B cell (primary cell): ENCODE data around the gene OR52E4. TPM values are rescaled to one million over a fixed set of nuclear protein-coding genes. Genes with fewer than 3 reads are reported as not detected.

Source experiments
- ATAC-seq: fragments of 200-7000 bp; cut with Tn5 transposase; one replicate; pipeline ENCODE4 v1.10.0; 2021; ENCODE audit warnings: low read depth, mild to moderate bottlenecking, moderate number of reproducible peaks, moderate library complexity
- CTCF ChIA-PET: fragments of 350-600 bp; sonication (Branson Sonifier 250); formaldehyde crosslinking; loops from one replicate; lab custom pipeline; 2021; ENCODE audit warnings: antibody characterized with exemption, inconsistent platforms; lab: Charles Lee
- POLR2A ChIA-PET: fragments of 350-600 bp; sonication (Branson Sonifier 250); formaldehyde crosslinking; loops from one replicate; lab custom pipeline; 2021; ENCODE audit warnings: antibody characterized with exemption; lab: Charles Lee
- DNase-seq: peaks from one replicate; pipeline ENCODE4 v3.0.0; 2013
- H2AFZ ChIP-seq: 2 replicates; pipeline ENCODE4 v1.6.1; 2012; ENCODE audit warnings: mild to moderate bottlenecking, low read depth, low read length; ENCODE audit not compliant: insufficient read depth, poor library complexity, severe bottlenecking
- H3K27ac ChIP-seq, 2 donors: 1 replicate in 1 of 2; 2 replicates in 1 of 2; pipeline ENCODE4 v1.5.1; 2012 to 2013; ENCODE audit warnings: low read length in 2 of 2, mild to moderate bottlenecking in 2 of 2, moderate library complexity in 1 of 2
- H3K27me3 ChIP-seq, 4 experiments: fragments of 200-600 bp in 1 of 4; sonication (generic) in 1 of 4; replicated peaks in 1 of 4; 1 replicate in 2 of 4; 2 replicates in 2 of 4; pipeline versions ENCODE4 v1.6.1 to v1.7.0; 2013 to 2016; ENCODE audit warnings: low read length in 3 of 4, mild to moderate bottlenecking in 2 of 4, mixed read lengths in 1 of 4, moderate library complexity in 1 of 4; ENCODE audit not compliant: insufficient read depth in 4 of 4, control insufficient read depth in 3 of 4; ENCODE audit errors: control extremely low read depth in 1 of 4
- H3K36me3 ChIP-seq, 2 experiments: replicated peaks in 1 of 2; 1 replicate in 1 of 2; 2 replicates in 1 of 2; pipeline versions ENCODE4 v1.6.1 to v1.7.1; 2013; ENCODE audit warnings: low read length in 1 of 2; ENCODE audit not compliant: insufficient read depth in 2 of 2, control insufficient read depth in 1 of 2; ENCODE audit errors: control extremely low read depth in 1 of 2, extremely low read depth in 1 of 2
- H3K4me1 ChIP-seq, 2 donors: fragments of 200-600 bp in 1 of 2; sonication (generic) in 1 of 2; 1 replicate in 1 of 2; 2 replicates in 1 of 2; pipeline versions ENCODE4 v1.5.1 to v1.6.1; 2013 to 2017; ENCODE audit warnings: low read length in 2 of 2; ENCODE audit not compliant: control insufficient read depth in 2 of 2, insufficient read depth in 2 of 2
- H3K4me2 ChIP-seq: replicated peaks from 2 replicates; pipeline ENCODE3; 2012; ENCODE audit warnings: mild to moderate bottlenecking, low read depth, low read length; ENCODE audit not compliant: poor library complexity, severe bottlenecking
- H3K4me3 ChIP-seq, 5 experiments: fragments of 200-600 bp in 1 of 5; sonication (generic) in 1 of 5; 1 replicate in 3 of 5; 2 replicates in 2 of 5; pipeline versions ENCODE4 v1.5.1 to v1.7.0; 2011 to 2016; ENCODE audit warnings: low read length in 4 of 5, mild to moderate bottlenecking in 4 of 5, low read depth in 2 of 5, control low read depth in 1 of 5, moderate library complexity in 1 of 5; ENCODE audit not compliant: insufficient read depth in 1 of 5; ENCODE audit errors: control extremely low read depth in 1 of 5, extremely low read depth in 1 of 5
- H3K79me2 ChIP-seq: fragments of 200-600 bp; sonication (generic); one replicate; pipeline ENCODE4 v1.6.0; 2016; ENCODE audit warnings: low read length; ENCODE audit not compliant: control insufficient read depth, insufficient read depth
- H3K9ac ChIP-seq: fragments of 200-600 bp; sonication (generic); 2 replicates; pipeline ENCODE4 v1.6.1; 2017; ENCODE audit warnings: mild to moderate bottlenecking, low read length, moderate library complexity
- H3K9me3 ChIP-seq, 3 donors: one replicate each; pipeline versions ENCODE4 v1.6.1 to v1.7.1; 2013; ENCODE audit warnings: low read length in 2 of 3; ENCODE audit not compliant: control insufficient read depth in 2 of 3, insufficient read depth in 1 of 3; ENCODE audit errors: control extremely low read depth in 1 of 3
- H4K20me1 ChIP-seq: 2 replicates; pipeline ENCODE4 v1.6.0; 2012; ENCODE audit warnings: mild to moderate bottlenecking, low read length; ENCODE audit not compliant: insufficient read depth, control insufficient read depth, poor library complexity, severe bottlenecking
- H3K27ac Mint-ChIP-seq: one replicate; pipeline ENCODE4 v1.8.0; 2021; ENCODE audit warnings: mixed read lengths
- H3K27me3 Mint-ChIP-seq: one replicate; pipeline ENCODE4 v1.8.0; 2021; ENCODE audit warnings: mixed read lengths
- H3K4me1 Mint-ChIP-seq: one replicate; pipeline ENCODE4 v1.8.0; 2021; ENCODE audit warnings: mixed read lengths
- H3K4me3 Mint-ChIP-seq: one replicate; pipeline ENCODE4 v1.8.0; 2021; ENCODE audit warnings: mixed read lengths
- H3K9me3 Mint-ChIP-seq: one replicate; pipeline ENCODE4 v1.8.0; 2022; ENCODE audit warnings: mixed read lengths; ENCODE audit not compliant: insufficient read depth
- EZH2 ChIP-seq: IDR thresholded peaks from 2 replicates; pipeline ENCODE4 v1.6.1; 2012; ENCODE audit warnings: borderline replicate concordance, low read depth, mild to moderate bottlenecking, moderate library complexity, low read length; ENCODE audit not compliant: insufficient read depth, poor library complexity, severe bottlenecking
- WGBS: methylation state at CpG from one replicate; pipeline ENCODE4 v1.1.5; 2013; ENCODE audit warnings: missing lambda C conversion rate; ENCODE audit not compliant: insufficient coverage; 5-methylcytosine and 5-hydroxymethylcytosine counted together
- intact Hi-C: fragments of 100-400 bp; cut with micrococcal nuclease; formaldehyde crosslinking; loops from one replicate; pipeline ENCODE4 v1.10.0; 2022
- polyA plus RNA-seq: library from polyadenylated mRNA; depleted of rRNA; stranded (reverse); fragments of >200 nt; gene quantifications from 2 replicates; pipeline ENCODE4 v1.2.3, GENCODE V29; 2012
- total RNA-seq, 2 donors: library from RNA; stranded (reverse); fragments of 120-200 nt in 1 of 2; gene quantifications; 1 replicate in 1 of 2; 2 replicates in 1 of 2; pipeline versions ENCODE4 v1.2.3 to v1.2.4, GENCODE V29; 2013 to 2022
- TF ChIP-seq, protein P1 (sequence below): fragments of 200-600 bp; IDR thresholded peaks from one replicate; pipeline ENCODE4 v1.8.0; 2022; ENCODE audit warnings: antibody characterized with exemption, mild to moderate bottlenecking

Gene OR52E4
- total and polyA plus RNA-seq, 2 donors (not counting 1 experiment from before 2014, with no cell fraction given), result not detected

DNA sequence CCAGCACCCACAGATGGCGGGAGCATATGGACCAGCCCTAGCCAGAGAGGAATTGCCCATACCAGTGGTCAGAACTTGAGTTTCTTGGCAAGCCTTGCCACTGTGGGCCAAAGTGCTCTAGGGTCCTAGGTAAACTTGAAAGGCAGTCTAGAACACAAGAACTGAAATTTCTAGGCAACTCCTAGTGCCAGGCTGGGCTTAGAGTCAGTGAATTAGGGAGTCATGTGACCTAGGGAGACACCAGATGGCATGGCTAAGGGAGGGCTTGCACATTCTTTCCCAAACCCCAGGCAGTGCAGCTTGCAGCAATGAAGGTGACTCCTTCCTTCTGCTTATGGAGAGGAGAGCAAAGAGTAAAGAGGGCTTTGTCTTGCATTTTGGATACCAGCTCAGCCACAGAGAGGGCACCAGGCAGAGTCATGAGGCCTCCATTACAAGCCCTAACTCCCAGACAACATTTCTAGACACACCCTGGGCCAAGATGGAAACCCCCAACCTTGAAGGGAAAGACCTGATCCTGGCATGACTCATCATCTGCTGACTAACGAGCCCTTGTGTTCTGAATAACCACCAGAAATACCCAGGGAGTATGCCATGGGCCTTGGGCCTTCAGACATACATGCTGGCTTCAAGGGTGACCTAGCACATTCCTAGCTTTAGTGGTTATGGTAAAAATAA, 42.5 kb downstream of the OR52E4 start:
- no peak overlapping the region for H2AFZ ChIP-seq

GRCh38 chr11:5923427-5923776, 43.0 kb downstream of the OR52E4 start:
- H3K27ac Mint-ChIP-seq, result no peak overlapping the region
- Histone ChIP-seq H3K36me3 (no peaks in the 10 kb centered on the region), H2AFZ (no peak overlapping the region), H3K4me3 (no peak overlapping the region), H3K9ac (no peak overlapping the region), H4K20me1 (no peaks in the 10 kb centered on the region), H3K79me2 (no peaks in the 10 kb centered on the region), H3K27ac (no peak overlapping the region), H3K27me3 (no peaks in the 10 kb centered on the region), H3K4me2 (no peak overlapping the region), H3K4me1 (no peaks in the 10 kb centered on the region), H3K9me3 (peaks cover 0 to 13% (median 2%) of the 10 kb centered on the region in 3 donors)
- no peaks in the 10 kb centered on the region for H3K4me1 Mint-ChIP-seq
- TF ChIP-seq, protein P1, sequence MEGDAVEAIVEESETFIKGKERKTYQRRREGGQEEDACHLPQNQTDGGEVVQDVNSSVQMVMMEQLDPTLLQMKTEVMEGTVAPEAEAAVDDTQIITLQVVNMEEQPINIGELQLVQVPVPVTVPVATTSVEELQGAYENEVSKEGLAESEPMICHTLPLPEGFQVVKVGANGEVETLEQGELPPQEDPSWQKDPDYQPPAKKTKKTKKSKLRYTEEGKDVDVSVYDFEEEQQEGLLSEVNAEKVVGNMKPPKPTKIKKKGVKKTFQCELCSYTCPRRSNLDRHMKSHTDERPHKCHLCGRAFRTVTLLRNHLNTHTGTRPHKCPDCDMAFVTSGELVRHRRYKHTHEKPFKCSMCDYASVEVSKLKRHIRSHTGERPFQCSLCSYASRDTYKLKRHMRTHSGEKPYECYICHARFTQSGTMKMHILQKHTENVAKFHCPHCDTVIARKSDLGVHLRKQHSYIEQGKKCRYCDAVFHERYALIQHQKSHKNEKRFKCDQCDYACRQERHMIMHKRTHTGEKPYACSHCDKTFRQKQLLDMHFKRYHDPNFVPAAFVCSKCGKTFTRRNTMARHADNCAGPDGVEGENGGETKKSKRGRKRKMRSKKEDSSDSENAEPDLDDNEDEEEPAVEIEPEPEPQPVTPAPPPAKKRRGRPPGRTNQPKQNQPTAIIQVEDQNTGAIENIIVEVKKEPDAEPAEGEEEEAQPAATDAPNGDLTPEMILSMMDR, result no peak
- TF ChIP-seq EZH2, result no peak
- H3K4me3 Mint-ChIP-seq, result no peak overlapping the region
- ATAC-seq, result no peak
- ChIA-PET POLR2A (no interaction called here), CTCF (no interaction called here)
- intact Hi-C loops, result no loop called here
- H3K27me3 Mint-ChIP-seq, result no peaks in the 10 kb centered on the region
- DNase-seq, result no peak
- H3K9me3 Mint-ChIP-seq, result peaks cover 6% of the 10 kb centered on the region

More for the DNA sequence above, 42.5 kb downstream of the OR52E4 start:
- no peaks in the 10 kb centered on the region for H3K27me3 Mint-ChIP-seq
- no peaks in the 10 kb centered on the region for H3K4me1 Mint-ChIP-seq
- Histone ChIP-seq H3K4me3 (no peak overlapping the region), H3K9me3 (peaks cover 0 to 7% (median 2%) of the 10 kb centered on the region in 3 donors), H3K36me3 (no peaks in the 10 kb centered on the region), H3K27ac (no peak overlapping the region), H3K79me2 (no peaks in the 10 kb centered on the region), H3K27me3 (no peaks in the 10 kb centered on the region), H3K9ac (no peak overlapping the region), H4K20me1 (no peaks in the 10 kb centered on the region), H3K4me2 (no peak overlapping the region), H3K4me1 (no peaks in the 10 kb centered on the region)
- no peak overlapping the region for H3K27ac Mint-ChIP-seq
- ATAC-seq, result no peak
- intact Hi-C loops, result no loop called here
- 71% methylated on average over 2 of the region's 2 CpGs for WGBS
- no peak for TF ChIP-seq EZH2
- TF ChIP-seq, protein P1, result no peak
- no peak for DNase-seq
- no peak overlapping the region for H3K4me3 Mint-ChIP-seq
- H3K9me3 Mint-ChIP-seq, result peaks cover 5% of the 10 kb centered on the region
- POLR2A ChIA-PET, result no interaction called here
- CTCF ChIA-PET, result no interaction called here
